ENCODE data around the gene GPNMB.

GPNMB gene

DNA sequence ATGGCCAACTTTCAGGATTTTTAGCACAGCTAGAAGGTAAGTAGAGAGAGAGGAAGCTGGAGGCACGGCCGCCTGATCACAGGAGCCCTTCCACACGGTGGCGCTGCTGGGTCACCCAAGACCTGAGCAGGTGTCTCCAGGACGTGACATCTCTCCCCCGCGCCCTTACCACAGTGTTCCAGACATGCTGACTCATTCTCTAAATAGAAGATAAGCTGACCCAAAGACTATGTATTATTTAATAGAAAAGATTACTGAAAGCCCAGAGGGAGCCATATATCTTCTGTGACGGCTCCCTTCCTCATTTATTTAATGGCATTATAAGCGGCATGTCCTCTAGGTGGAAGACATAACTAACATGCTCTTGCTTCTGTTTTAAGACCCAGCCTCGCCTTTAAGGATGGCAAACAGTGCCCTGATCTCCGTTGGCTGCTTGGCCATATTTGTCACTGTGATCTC is 26.6 kb downstream of the GPNMB start:
- DNase-seq (ENCODE audit: low read depth): peak; percentile 82

DNA sequence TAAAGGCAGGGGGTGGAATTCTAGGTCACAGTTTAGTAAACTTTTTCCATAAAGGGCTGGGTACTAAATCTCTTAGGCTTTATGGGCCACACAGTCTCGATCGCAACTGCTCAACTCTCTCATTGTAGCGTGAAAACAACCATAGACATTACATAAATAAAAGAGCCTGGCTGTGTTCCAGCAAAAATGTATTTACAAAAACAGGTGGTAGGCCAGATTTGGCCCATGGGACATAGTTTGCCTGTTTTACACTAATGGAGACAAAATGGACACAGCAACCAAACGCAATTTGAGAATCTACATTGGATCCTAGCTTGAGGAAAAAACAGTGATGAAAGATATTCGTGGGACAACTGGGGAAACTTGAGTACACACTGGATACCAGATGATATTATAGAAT is 29.3 kb downstream of the GPNMB start:
- no peak for DNase-seq (ENCODE audit: low read depth)

- DNase-seq (ENCODE audit: low read depth): no peak
Measured at GRCh38 chr7:23276376-23276775, 29.8 kb downstream of the GPNMB start.

DNA sequence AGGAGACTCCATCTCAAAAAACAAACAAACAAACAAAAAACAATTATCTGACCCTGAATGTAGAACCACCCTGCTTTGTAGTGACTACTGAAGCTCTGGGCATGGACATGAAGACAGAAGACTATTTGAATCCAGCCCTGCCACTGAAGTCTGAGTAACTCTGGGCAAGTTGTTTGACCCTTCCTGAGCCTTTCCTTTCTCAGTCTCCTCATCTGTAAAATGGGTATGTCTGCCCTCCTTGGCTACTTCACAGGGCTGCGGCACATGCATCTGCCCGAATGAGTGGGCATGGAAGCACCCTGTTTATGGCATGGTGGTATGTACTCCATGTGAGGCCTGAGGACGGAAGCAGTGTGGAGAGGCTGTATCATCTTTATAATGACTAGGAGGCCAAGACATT is 30.4 kb downstream of the GPNMB start:
- no peak for DNase-seq (ENCODE audit: low read depth)

- DNase-seq (ENCODE audit: low read depth): no peak
Measured at GRCh38 chr7:23277359-23277989, 30.9 kb downstream of the GPNMB start.

DNA sequence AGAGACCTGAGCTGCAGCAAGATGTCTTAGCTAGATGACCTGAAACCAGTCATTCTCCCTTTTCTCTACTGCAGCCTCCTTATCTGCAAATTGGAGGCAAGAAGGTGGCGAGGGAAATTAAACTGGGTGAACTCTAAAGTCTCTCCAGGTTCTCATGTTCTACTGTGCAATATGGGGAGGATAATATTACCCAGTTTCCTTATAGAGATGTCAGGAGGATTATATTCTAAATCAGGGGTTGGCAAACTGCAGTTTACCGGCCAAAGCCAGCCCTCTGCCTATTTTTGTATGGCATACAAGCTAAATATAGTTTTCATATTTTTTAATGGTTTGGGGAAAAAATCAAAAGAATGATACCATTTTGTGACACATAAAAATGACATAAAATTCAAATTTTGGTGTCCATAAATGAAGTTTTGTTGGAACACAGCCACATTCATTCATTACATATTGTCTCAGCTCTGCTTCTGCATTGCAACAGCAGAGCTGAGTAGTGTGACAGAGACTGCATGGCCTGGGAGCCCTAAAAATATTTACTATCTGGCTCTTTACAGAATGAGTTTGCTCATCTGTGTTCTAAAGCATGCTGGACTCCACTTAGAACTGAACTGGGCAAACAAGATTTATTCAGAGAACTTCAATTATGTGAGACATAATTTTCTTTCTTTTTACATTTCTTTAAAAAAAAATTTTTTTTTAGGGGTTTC is 33.4 kb downstream of the GPNMB start:
- no peak for DNase-seq (ENCODE audit: low read depth)

DNA sequence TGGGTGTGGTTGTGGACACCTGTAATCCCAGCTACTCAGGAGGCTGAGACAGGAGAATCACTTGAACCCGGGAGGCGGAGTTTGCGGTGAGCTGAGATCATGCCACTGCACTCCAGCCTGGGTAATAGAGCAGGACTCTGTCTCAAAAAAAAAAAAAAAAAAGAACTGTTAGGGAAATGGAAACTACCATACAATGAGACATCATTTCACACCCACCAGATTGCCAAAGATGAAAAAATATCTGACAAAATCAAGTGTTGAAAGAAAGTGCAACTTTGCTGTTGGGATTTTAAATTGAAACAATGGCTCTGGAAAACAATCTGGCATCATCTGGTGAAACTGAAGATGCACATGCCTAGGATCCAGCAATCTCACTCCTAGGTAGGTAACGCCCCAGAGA is 36.5 kb downstream of the GPNMB start:
- DNase-seq (ENCODE audit: low read depth): no peak

- DNase-seq (ENCODE audit: low read depth): no peak
Measured at GRCh38 chr7:23284871-23285270, 38.3 kb downstream of the GPNMB start.

DNA sequence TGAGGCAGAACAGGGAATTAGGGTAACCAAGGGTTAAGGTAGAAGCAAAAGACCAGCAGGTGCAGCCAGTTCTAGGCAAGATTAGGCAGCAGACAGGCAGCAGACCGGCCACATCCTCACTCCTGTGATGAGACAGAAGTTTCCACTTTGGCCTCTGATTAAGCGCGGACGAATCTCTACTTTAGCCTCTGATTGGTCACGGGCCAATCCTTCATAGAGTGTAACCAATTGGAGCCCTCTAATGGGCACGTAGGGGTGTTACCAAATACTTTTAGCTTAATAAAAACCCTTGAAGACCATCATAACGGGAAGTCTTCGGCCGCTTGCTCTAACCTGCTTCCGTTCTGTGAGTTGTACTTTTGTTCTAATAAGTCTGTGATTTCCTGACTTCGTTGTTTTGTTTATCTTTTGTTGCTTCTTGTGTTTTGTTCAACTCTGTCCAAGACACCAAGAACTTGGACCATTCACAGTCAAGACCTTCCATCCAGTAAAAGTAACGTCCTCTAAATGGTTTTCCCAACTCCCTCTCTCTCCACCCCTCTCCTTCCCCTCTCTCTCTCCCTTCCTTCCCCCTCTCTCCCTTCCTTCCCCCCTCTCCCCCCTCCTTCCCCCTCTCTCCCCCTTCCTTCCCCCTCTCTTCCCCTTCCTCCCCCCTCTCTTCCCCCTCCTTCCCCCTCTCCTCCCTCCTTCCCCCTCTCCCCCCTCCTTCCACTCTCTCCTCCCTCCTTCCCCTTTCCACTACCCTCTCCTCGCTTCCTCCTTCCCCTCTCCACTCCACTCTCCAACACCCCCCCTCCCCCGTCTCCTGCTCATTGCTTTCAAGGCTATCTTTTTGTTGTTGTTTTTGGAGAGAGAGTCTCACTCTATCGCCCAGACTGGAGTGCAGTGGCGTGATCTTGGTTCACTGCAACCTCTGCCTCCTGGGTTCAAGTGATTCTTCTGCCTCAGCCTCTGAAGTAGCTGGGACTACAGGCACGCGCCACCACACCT is 39.4 kb downstream of the GPNMB start:
- DNase-seq (ENCODE audit: low read depth): no peak

- no peak for DNase-seq (ENCODE audit: low read depth)
Measured at GRCh38 chr7:23287612-23288011, 41.0 kb downstream of the GPNMB start.

DNA sequence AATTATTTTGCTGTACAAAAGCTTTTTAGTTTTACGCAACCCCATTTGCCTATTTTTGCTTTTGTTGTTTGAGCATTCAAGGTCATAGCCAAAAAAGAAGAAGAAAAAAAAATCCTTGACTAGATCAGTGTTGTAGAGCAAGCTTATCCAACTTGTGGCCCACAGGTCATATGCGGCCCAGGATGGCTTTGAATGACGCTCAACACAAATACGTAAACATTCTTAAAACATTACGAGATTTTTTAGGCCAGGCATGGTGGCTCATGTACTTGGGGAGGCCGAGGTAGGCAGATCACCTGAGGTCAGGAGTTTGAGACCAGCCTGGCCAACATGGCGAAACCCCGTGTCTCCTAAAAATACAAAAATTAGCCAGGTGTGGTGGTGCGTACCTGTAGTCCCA is 44.4 kb downstream of the GPNMB start:
- no peak for DNase-seq (ENCODE audit: low read depth)

- DNase-seq (ENCODE audit: low read depth): no peak
Measured at GRCh38 chr7:23291957-23292560, 45.5 kb downstream of the GPNMB start.

DNA sequence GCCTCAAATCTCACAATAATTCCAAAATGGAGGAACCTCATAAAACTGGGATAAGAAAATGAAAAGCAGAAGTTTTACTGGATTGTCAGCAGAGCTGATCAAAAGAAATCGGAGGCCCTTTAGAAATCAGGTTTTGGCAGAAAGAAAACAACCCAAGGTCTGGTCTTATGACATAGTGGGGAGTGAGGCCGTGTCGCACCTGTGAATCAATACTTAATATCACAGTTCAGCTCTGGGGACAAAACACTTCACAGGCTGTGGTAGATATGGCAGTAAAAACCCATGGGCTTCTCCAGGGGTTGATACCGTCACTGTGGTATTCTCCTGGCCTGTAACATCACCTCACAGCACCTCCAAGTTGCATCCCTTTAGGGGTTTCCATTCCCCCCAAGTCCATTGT is 46.0 kb downstream of the GPNMB start:
- DNase-seq (ENCODE audit: low read depth): no peak

DNA sequence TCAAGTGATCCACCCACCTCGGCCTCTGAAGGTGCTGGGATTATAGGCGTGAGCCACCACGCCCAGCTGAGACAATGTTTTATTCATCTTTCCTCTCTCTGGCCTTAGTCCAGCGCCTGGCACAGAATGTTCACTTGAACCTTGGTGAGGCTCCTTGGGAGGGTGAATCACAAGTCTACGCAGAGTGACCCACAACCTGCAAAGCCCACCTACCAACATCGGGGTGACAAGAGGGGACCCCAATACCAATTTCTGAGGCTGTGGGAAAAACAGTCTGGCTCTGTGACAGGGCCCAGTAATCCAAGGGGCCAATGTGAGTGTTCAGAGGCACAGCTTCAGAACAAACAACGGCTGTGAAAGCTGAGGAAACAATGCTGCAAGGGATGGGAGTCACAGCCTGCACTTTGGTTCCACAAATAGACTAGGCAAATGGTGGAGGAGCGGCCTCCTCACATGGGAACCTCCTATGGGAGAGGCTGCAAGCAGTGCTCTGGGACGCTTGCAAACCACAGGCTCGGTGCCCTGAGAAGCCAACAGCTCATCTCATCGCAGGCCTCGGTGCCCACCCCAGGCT is 47.0 kb downstream of the GPNMB start:
- DNase-seq (ENCODE audit: low read depth): no peak

- DNase-seq (ENCODE audit: low read depth): no peak
Measured at GRCh38 chr7:23294549-23295400, 48.2 kb downstream of the GPNMB start.

GRCh38 chr7:23295401-23295697 is 48.8 kb downstream of the GPNMB start:
- DNase-seq (ENCODE audit: low read depth): no peak

DNA sequence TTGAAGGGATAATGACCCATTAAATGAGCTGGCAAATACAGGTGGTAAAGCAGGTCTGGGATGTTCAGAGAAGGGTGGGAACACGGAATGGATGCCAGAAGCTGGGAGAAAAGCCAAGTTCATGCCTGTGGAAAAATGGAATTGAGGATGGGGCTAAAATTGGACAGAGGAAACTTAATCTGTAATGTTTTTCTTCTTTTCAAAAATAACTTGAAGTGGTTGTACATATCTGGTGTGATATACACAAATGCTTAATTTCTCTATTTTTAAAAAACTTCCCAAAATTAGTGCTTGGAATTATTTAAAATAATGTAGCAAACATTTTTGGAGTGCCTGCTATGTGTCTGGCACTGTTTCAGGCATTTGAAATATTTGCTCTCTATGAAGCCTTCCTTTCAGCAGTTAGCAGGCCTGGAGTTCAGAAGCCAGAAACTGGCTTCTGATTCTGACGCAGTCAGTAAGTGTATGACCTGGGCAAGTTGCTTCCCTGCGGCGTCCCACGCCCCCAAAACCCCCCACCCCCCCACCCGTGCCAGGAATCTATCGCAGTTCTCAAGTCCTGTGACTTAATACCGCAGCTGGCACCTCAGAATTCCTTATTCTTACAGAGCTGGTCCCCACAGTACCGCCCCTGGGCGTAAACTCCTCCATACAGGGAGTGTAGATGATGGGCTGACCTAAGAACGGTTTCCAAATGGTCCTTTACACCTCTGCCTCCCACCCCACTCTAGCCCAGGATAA is 51.7 kb downstream of the GPNMB start:
- DNase-seq (ENCODE audit: low read depth): no peak

GRCh38 chr7:23298885-23299769 is 52.6 kb downstream of the GPNMB start, which contains the start of gene MALSU1:
TSS of gene MALSU1 (plus strand) at chr7:23299339. CDS start at chr7:23299353, 14 bp downstream.
- peak; percentile 95 for DNase-seq (ENCODE audit: low read depth)

DNA sequence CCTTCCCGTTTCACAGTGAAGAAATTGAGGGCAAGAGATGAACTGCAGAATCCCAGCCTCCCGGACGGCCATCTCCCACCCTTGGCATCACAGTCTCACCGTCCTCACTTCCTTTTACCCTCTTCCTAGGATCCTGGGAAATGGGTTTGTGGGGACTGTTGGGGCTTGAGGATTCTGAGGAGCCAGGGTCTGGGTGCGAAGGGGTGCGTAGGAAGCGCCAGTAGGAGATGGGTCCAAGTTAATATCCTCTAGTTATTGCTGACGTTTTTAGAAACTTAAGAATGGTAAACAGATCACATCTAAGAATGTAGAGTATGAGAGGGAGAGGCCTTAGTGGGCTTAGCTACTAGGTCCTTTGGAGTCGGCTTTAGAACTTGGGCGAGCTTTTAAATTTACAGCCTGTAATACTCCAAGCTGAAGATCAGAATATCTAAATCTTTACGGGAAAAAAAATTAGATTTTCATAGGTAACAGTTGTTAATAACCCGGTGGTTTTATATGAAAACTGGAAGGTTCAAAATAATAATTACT is 53.3 kb downstream of the GPNMB start:
- no peak for DNase-seq (ENCODE audit: low read depth)

Data from activated T-helper 9 cell treated with anti-CD3 and anti-CD28 coated beads, Interleukin-2, amount 50 U/mL, for 16 hours (primary cell).